Stimulated activated CD8-positive, alpha-beta memory T cell treated with anti-CD3 and anti-CD28 coated beads, Interleukin-7, amount 100 ng/mL, for 48 hours (primary cell): Measurements from ENCODE around the gene MMP15.

Experiments used
- DNase-seq, 2 donors: peaks; one replicate each; pipeline ENCODE4 v3.0.0-alpha.2; 2020; ENCODE audit warnings: low read depth in 1 of 2; ENCODE audit errors: extremely low read depth in 1 of 2

Gene MMP15

GRCh38 chr16:58016840-58017446 is 8.6 kb upstream of the MMP15 start:
- no peak for DNase-seq

GRCh38 chr16:58018803-58019202 is 6.8 kb upstream of the MMP15 start:
- no peak for DNase-seq

GRCh38 chr16:58019866-58020538 is 5.6 kb upstream of the MMP15 start:
- DNase-seq, result no peak

- DNase-seq, result no peak
These were observed 4.7 kb upstream of the MMP15 start for GRCh38 chr16:58020628-58021521.

GRCh38 chr16:58021661-58022551 is 3.6 kb upstream of the MMP15 start:
- no peak for DNase-seq

GRCh38 chr16:58022601-58023371 is 2.8 kb upstream of the MMP15 start:
- DNase-seq, result no peak

- DNase-seq, result no peak
These were observed 836 bp upstream of the MMP15 start for GRCh38 chr16:58024486-58025350.

GRCh38 chr16:58026139-58026704 is 668 bp downstream of the MMP15 start:
- no peak for DNase-seq

GRCh38 chr16:58026705-58027160 is 1.2 kb downstream of the MMP15 start:
- no peak for DNase-seq

GRCh38 chr16:58027161-58027915 is 1.8 kb downstream of the MMP15 start:
- no peak for DNase-seq

- no peak for DNase-seq
These were observed 2.4 kb downstream of the MMP15 start for GRCh38 chr16:58027916-58028455.

- DNase-seq, result no peak
These were observed 3.1 kb downstream of the MMP15 start for GRCh38 chr16:58028541-58029070.

GRCh38 chr16:58029410-58029809 is 3.9 kb downstream of the MMP15 start:
- DNase-seq, result no peak

- DNase-seq, result no peak
These were observed 4.7 kb downstream of the MMP15 start for GRCh38 chr16:58030136-58030840.

- no peak for DNase-seq
These were observed 5.7 kb downstream of the MMP15 start for GRCh38 chr16:58031016-58031800.

- no peak for DNase-seq
These were observed 7.2 kb downstream of the MMP15 start for GRCh38 chr16:58032710-58033293.
